HG02642 (cell line): ENCODE data around the gene SRPK2.
"Not testable (repeated sequence)": the region's sequence is repeated elsewhere in the genome, so short reads cannot be mapped to it uniquely, and the experiment has no call there.

Source experiments
- ATAC-seq: cut with Tn5 transposase; IDR thresholded peaks from one replicate; pipeline ENCODE4 v1.9.1; 2021; ENCODE audit warnings: mild to moderate bottlenecking; ENCODE audit not compliant: unreplicated experiment, poor library complexity

Gene SRPK2

DNA sequence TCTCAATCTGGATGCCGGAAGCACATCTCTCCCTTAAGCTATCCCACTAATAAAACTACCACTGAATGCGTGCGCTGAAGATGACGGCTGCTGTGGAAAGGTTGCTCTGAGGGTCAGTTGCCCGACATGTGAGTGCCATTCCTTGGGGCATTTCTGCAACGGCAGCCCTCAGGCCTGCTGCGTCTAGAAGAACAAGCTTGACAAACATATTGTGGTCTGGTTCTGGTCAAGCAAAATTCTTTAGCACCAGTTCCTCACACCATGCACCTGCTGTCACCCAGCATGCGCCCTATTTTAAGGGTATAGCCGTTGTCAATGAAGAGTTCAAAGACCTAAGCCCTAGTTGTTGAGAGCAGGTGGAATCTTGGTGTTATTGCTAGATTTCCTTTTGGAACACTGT is 184.2 kb downstream of the SRPK2 start:
- no peak for ATAC-seq

- ATAC-seq: no peak
These were observed 186.1 kb downstream of the SRPK2 start for GRCh38 chr7:105202616-105203015.

DNA sequence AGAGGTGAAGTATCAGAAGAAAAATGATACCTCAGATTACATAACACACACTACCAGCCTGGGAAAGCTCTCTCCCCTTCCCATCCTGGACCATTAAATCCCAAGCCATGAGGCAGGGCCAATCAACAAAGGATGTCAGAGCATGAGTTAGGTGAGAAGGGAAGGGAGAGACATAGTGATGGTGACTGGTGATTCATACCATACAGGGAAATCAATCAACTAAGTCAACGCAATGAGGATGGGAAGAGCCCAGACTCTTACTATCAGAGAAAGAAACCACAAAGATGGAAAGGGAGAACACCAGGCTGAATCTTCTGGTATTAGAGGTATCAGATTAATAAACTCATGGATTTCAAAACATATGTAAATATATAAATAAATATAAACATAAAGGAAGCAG is 189.3 kb downstream of the SRPK2 start:
- no peak for ATAC-seq

- ATAC-seq: no peak
These were observed 190.5 kb downstream of the SRPK2 start for GRCh38 chr7:105198223-105198622.

DNA sequence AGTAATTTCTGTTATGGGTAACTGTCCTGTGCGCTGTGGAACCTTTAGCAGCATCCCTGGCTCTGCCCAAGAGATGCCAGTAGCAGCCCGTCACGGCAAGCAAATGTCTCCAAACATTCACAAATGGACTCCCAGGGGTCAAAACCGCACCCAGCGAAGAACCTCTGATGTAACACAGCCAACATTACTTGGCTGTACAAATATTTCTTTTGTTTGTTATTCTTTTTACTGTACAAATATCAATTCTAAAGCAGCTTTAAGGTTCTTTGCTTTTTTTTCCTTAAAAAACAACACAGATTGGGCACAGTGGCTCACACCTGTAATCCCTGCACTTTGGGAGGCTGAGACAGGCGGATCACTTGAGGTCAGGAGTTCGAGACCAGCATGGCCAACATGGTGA is 192.2 kb downstream of the SRPK2 start:
- no peak for ATAC-seq

DNA sequence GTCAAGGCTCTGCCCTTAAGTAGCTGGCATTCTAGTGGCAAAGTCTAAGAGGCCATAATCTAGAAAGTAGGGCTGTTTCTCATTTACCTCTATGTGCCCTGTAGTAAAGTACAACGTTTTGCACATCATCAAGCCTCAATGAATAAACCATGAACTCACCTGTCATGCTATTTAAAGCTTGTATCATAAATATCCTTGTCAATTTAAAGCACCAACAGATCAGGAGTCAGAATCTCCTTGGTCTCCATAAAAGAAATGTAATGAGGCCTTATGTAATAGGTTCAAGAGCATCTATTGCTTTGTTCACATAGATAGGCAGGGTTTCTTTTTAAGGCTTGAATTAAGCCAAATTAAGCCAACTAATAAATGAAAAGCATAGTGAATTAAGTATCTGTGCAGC is 192.8 kb downstream of the SRPK2 start:
- ATAC-seq: no peak

DNA sequence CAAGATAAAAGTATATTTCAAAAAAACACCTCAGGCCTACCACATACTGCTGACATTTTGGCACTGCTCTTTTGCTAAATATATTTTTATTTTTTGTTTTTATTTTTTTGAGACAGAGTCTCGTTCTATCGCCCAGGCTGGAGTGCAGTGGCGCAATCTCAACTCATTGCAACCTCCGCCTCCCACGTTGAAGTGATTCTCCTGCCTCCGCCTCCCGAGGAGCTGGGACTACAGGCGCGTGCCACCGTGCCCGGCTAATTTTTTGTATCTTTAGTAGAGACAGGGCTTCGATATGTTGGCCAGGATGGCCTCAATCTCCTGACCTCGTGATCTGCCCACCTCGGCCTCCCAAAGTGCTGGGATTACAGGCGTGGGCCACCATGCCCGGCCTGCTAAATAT is 193.8 kb downstream of the SRPK2 start:
- ATAC-seq: not testable (repeated sequence)

DNA sequence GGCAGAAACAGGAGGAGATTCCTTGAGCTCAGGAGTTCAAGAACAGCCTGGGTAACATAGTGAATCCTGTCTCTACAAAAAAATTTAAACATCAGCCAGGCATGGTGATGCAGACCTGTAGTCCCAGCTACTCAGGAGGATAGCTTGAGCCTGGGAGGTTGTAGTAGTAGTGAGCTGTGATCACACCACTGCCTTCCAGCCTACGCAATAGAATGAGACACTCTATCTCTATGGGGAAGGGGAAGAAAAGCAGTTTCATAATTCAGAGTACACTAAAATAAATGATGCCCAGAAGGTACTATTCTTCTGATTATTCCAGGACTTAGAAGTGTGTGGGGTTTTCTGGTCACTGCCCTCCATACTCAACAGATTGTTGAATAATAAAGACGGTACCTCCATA is 197.4 kb downstream of the SRPK2 start:
- ATAC-seq: no peak

- no peak for ATAC-seq
These were observed 198.7 kb downstream of the SRPK2 start for GRCh38 chr7:105189859-105190492.

DNA sequence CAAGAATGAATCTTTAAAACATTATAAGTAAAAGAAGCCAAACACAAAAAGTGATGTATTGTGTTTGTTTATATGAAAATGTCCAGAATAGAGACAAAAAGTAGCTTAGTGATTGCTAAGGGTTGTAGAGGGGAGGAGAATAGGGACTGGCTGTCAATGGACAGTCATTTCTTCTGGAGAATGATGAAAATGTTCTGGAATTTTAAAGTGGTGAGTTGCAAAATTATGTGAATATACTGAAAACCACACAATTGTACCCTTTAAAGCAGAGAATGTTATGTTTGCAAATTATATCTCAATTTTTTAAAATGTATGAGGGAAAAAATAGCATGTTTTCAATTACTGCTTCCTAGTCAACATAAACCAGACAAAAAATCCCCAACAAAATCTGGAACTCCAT is 200.5 kb downstream of the SRPK2 start:
- ATAC-seq: no peak

- no peak for ATAC-seq
These were observed 201.2 kb downstream of the SRPK2 start for GRCh38 chr7:105187302-105188169.

- ATAC-seq: no peak
These were observed 203.3 kb downstream of the SRPK2 start for GRCh38 chr7:105185290-105186010.

DNA sequence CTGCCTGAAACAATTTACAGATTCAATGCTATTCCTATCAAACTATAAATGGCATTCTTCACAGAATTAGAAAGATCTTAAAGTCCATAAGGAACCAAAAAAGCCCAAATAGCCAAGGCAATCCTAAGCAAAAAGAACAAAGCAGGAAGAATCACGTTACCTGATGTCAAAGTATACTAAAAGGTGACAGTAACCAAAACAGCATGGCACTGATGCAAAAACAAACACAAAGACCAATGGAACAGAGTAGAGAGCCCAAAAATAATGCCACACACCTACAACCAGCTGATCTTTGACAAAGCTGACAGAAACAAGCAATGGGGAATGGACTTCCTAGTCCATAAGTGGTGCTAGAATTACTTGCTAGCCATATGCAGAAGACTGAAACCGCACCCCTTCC is 208.7 kb downstream of the SRPK2 start:
- no peak for ATAC-seq

DNA sequence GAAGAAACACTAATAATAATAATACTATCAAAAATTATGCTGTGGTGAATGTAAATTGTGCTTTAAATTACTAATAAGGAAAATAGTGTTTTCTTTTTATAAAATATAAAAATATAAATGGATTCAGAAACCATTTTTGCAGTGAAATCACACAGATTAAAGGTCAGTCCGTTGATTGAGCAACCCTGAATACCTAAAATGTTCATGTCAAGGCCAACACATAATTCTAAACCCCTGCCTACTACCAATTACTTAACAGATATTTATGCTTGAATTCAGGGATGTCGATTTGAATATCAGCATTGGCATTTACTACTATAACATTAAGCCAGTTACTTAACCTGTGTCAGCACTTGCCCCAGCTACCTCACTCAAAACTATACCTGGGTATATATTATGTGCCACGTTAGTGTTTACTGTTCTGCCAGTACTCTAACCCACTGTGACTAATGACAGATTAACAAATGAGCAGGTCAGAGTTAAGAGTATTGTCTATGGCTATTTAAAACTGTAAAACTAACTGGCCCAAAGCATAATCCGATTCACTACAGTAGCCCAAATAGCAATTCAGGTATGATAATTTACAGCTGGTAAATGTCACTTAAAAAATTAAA is 209.7 kb downstream of the SRPK2 start:
- ATAC-seq: no peak

DNA sequence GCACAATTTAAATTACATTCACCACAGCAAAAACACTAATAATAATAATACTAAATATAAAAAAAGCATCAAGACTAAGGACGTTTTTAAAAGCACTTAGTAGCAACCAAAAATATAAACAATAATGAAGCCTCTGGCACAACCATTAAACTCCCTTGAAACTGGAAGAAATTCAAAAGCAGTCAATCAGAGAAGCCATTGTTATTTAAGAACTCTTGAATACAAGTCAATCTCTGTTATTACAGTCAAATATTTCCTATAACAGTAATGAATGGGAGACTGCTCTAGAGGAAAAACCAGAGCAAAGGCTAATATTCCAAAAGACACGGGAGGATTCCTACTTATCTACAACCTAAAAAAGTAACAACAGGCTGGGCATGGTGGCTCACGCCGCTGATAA is 210.5 kb downstream of the SRPK2 start:
- ATAC-seq: no peak

DNA sequence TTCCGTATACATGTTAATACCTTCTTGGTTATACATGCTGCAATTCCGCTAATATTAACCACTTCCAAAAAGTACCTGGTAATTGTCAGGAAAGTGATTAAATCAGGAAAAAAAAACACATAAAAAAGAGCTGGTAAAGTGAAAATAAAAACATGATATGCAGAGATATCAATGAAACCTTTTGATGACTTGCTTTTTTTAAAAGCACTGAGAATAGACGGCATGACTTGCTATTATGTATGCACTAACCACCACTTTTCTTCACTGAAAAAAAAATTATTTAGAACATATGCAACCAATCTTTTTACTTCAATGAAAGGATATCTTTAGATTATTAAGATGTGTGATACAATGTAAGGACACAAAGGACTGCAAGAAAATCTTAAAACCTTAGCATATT is 211.7 kb downstream of the SRPK2 start:
- ATAC-seq: no peak

DNA sequence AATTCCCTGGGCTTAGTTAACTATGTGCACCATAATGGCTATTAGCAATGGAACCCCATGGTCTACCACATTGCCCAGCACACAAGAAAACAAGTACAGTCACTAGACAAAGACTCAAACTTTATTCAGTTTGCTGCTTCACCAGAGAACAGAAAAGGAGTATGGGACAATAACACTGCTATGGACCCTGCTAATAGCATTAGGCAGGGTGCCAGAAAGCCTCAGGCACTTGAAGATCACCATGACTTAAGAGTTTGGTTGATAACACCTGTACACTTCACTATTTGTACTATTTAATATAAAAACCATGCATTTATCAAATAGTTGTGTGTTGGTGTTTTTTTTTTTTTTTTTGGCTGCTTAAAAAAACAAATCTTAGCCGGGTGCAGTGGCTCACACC is 215.1 kb downstream of the SRPK2 start:
- no peak for ATAC-seq

DNA sequence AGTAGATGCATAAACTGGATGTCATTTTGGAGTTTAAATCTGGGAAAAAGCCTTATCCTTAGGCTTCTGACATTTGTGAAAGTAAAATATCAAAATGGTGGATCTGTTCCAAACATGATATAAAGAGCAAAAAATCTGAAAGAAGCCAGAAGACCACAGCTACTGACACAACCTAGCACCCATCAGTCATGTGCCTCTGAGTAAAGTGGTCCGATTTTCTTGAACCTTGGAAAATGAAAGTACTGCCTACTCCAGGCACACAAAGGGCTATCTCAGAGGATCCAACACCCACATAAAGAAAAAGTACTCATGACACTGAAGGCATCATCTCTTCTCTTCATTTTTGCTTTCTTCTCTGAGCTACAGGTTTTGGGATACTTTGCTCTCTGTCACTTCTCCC is 224.0 kb downstream of the SRPK2 start:
- ATAC-seq: no peak

GRCh38 chr7:105163718-105164117 is 225.0 kb downstream of the SRPK2 start:
- no peak for ATAC-seq

- ATAC-seq: no peak
These were observed 227.4 kb downstream of the SRPK2 start for GRCh38 chr7:105161366-105161765.

GRCh38 chr7:105157278-105157677 is 231.4 kb downstream of the SRPK2 start:
- ATAC-seq: no peak
